Neuronal stem cell (in vitro differentiated cells): ENCODE measurements around the gene TNFRSF12A.
"Not testable (repeated sequence)": the region's sequence is repeated elsewhere in the genome, so short reads cannot be mapped to it uniquely, and the experiment has no call there.

ENCODE experiments used
- DNase-seq: peaks from one replicate; pipeline ENCODE4 v3.0.0-alpha.2; 2013; ENCODE audit warnings: low spot score
- H2AFZ ChIP-seq: one replicate; pipeline ENCODE4 v1.6.1; 2013; ENCODE audit warnings: mild to moderate bottlenecking, low read length, inconsistent platforms
- H2AK5ac ChIP-seq: 2 replicates; pipeline ENCODE4 v1.6.1; 2013; ENCODE audit warnings: low read depth, mild to moderate bottlenecking, inconsistent platforms, low read length, moderate library complexity, mixed read lengths
- H2BK120ac ChIP-seq: 2 replicates; pipeline ENCODE4 v1.6.1; 2013; ENCODE audit warnings: low read depth, mild to moderate bottlenecking, inconsistent platforms, low read length, moderate library complexity, mixed read lengths
- H2BK12ac ChIP-seq: one replicate; pipeline ENCODE4 v1.6.1; 2013; ENCODE audit warnings: low read length, inconsistent platforms
- H2BK15ac ChIP-seq: 2 replicates; pipeline ENCODE4 v1.6.1; 2013; ENCODE audit warnings: mild to moderate bottlenecking, low read length, inconsistent platforms, mixed read lengths
- H2BK5ac ChIP-seq: one replicate; pipeline ENCODE4 v1.6.1; 2013; ENCODE audit warnings: inconsistent platforms, mild to moderate bottlenecking, low read length, moderate library complexity
- H3K14ac ChIP-seq: one replicate; pipeline ENCODE4 v1.6.1; 2013; ENCODE audit warnings: low read length, inconsistent platforms
- H3K18ac ChIP-seq: 2 replicates; pipeline ENCODE4 v1.6.1; 2013; ENCODE audit warnings: low read length, inconsistent platforms
- H3K23ac ChIP-seq: 2 replicates; pipeline ENCODE4 v1.6.1; 2013; ENCODE audit warnings: low read depth, mild to moderate bottlenecking, mixed read lengths, low read length, inconsistent platforms; ENCODE audit not compliant: poor library complexity
- H3K27ac ChIP-seq: replicated peaks from 3 replicates; pipeline ENCODE4 v1.5.1; 2013; ENCODE audit warnings: low read length, inconsistent platforms
- H3K27me3 ChIP-seq, 3 experiments: 2 replicates each; pipeline ENCODE4 v1.6.1; 2013; ENCODE audit warnings: low read length in 3 of 3, mild to moderate bottlenecking in 2 of 3, inconsistent platforms in 1 of 3, low read depth in 1 of 3, mixed read lengths in 1 of 3, moderate library complexity in 1 of 3; ENCODE audit not compliant: control insufficient read depth in 3 of 3, insufficient read depth in 3 of 3
- H3K36me3 ChIP-seq, 2 donors: replicated peaks in 1 of 2; 2 replicates each; pipeline ENCODE4 v1.6.1; 2013; ENCODE audit warnings: low read length in 2 of 2; ENCODE audit not compliant: control insufficient read depth in 2 of 2, insufficient read depth in 2 of 2
- H3K4ac ChIP-seq: 2 replicates; pipeline ENCODE4 v1.6.1; 2013; ENCODE audit warnings: inconsistent platforms, mild to moderate bottlenecking, low read length, moderate library complexity
- H3K4me1 ChIP-seq, 2 donors: 1 replicate in 1 of 2; 2 replicates in 1 of 2; pipeline ENCODE4 v1.6.1; 2013; ENCODE audit warnings: low read length in 2 of 2, low read depth in 1 of 2; ENCODE audit not compliant: control insufficient read depth in 2 of 2, insufficient read depth in 1 of 2
- H3K4me2 ChIP-seq: one replicate; pipeline ENCODE4 v1.6.1; 2013; ENCODE audit warnings: mild to moderate bottlenecking, low read length, inconsistent platforms; ENCODE audit not compliant: insufficient read depth, poor library complexity, severe bottlenecking
- H3K4me3 ChIP-seq, 2 donors: 2 replicates each; pipeline ENCODE4 v1.5.1; 2013; ENCODE audit warnings: low read length in 2 of 2, mild to moderate bottlenecking in 2 of 2, inconsistent platforms in 1 of 2, moderate library complexity in 1 of 2
- H3K79me1 ChIP-seq: one replicate; pipeline ENCODE4 v1.6.1; 2013; ENCODE audit warnings: low read depth, mild to moderate bottlenecking, inconsistent platforms, low read length, moderate library complexity
- H3K9ac ChIP-seq: one replicate; pipeline ENCODE4 v1.6.1; 2013; ENCODE audit warnings: mild to moderate bottlenecking, low read depth, low read length, inconsistent platforms; ENCODE audit not compliant: poor library complexity
- H3K9me3 ChIP-seq, 2 donors: replicated peaks in 1 of 2; 2 replicates each; pipeline versions ENCODE3 to v1.6.1; 2013; ENCODE audit warnings: low read length in 2 of 2, mild to moderate bottlenecking in 2 of 2, inconsistent platforms in 1 of 2, low read depth in 1 of 2, mixed read lengths in 1 of 2, moderate library complexity in 1 of 2; ENCODE audit not compliant: control insufficient read depth in 2 of 2, insufficient read depth in 1 of 2
- H4K8ac ChIP-seq: one replicate; pipeline ENCODE4 v1.6.1; 2013; ENCODE audit warnings: low read depth, mild to moderate bottlenecking, inconsistent platforms, low read length, moderate library complexity
- H4K91ac ChIP-seq: one replicate; pipeline ENCODE4 v1.6.1; 2013; ENCODE audit warnings: low read length, low read depth, mild to moderate bottlenecking, inconsistent platforms; ENCODE audit not compliant: poor library complexity
- WGBS, 2 donors: extraction: QIAGEN DNeasy Blood & Tissue Kit; methylation state at CpG; one replicate each; pipeline ENCODE4 v1.1.7; 2013; ENCODE audit warnings: missing lambda C conversion rate in 2 of 2, mixed read lengths in 1 of 2; ENCODE audit not compliant: insufficient read length in 2 of 2, insufficient replicate concordance in 1 of 2; ENCODE audit errors: extremely low coverage in 2 of 2; 5-methylcytosine and 5-hydroxymethylcytosine counted together

Gene TNFRSF12A

GRCh38 chr16:3054965-3055733 is 35.0 kb downstream of the TNFRSF12A start:
- Histone ChIP-seq H2BK15ac (no peak overlapping the region), H4K8ac (peak overlapping the region; percentile 17), H3K4me3 (no peak overlapping the region), H3K23ac (no peak overlapping the region), H2BK120ac (no peak overlapping the region), H3K27me3 (peaks cover 0 to 18% (median 0%) of the 10 kb centered on the region in 3 experiments), H2AFZ (no peak overlapping the region), H3K9ac (no peak overlapping the region), H2AK5ac (no peak overlapping the region), H3K9me3 (peaks cover 0 to 2% of the 10 kb centered on the region in 2 donors), H3K14ac (no peak overlapping the region), H2BK12ac (no peak overlapping the region), H3K18ac (no peak overlapping the region), H3K27ac (no peak overlapping the region), H3K36me3 (peaks cover 7 to 12% of the 10 kb centered on the region in 2 donors), H3K79me1 (peaks cover 1% of the 10 kb centered on the region), H3K4me1 (peaks cover 5 to 7% of the 10 kb centered on the region in 2 donors), H3K4ac (no peak overlapping the region), H2BK5ac (no peak overlapping the region), H4K91ac (no peak overlapping the region), H3K4me2 (no peak overlapping the region)
- no peak for DNase-seq
- WGBS, 2 donors = no CpG with 5 or more reads among the region's 17 CpGs

GRCh38 chr16:3055734-3056115 is 35.6 kb downstream of the TNFRSF12A start:
- not testable (repeated sequence) for H2AFZ ChIP-seq, H3K4me3 ChIP-seq, H3K4me2 ChIP-seq, DNase-seq, H3K23ac ChIP-seq, H3K9ac ChIP-seq, H2BK15ac ChIP-seq, H3K4me1 ChIP-seq, H2BK5ac ChIP-seq, H2AK5ac ChIP-seq, H3K4ac ChIP-seq, H4K91ac ChIP-seq, H3K27ac ChIP-seq, H3K18ac ChIP-seq, H3K14ac ChIP-seq, H2BK120ac ChIP-seq, H3K79me1 ChIP-seq, H4K8ac ChIP-seq, H3K9me3 ChIP-seq, H2BK12ac ChIP-seq
- no CpG with 5 or more reads among the region's 9 CpGs for WGBS, 2 donors
- peaks cover 0 to 17% (median 0%) of the 10 kb centered on the region in 3 experiments for H3K27me3 ChIP-seq
- peaks cover 7 to 12% of the 10 kb centered on the region in 2 donors for H3K36me3 ChIP-seq

GRCh38 chr16:3056336-3057180 is 36.4 kb downstream of the TNFRSF12A start:
- no peak overlapping the region for H3K4me2 ChIP-seq
- no peak overlapping the region for H2BK15ac ChIP-seq
- H2BK5ac ChIP-seq = no peak overlapping the region
- H2BK12ac ChIP-seq = no peak overlapping the region
- no CpG with 5 or more reads among the region's 19 CpGs for WGBS, 2 donors
- no peak overlapping the region for H3K4ac ChIP-seq
- no peak overlapping the region for H2BK120ac ChIP-seq
- peak overlapping the region; percentile 38 for H3K9ac ChIP-seq
- H3K4me1 ChIP-seq = peaks cover 5 to 7% of the 10 kb centered on the region in 2 donors
- DNase-seq = no peak
- H2AFZ ChIP-seq = no peak overlapping the region
- peaks cover 1% of the 10 kb centered on the region for H3K79me1 ChIP-seq
- no peak overlapping the region for H2AK5ac ChIP-seq
- H3K27ac ChIP-seq = no peak overlapping the region
- no peak overlapping the region for H3K4me3 ChIP-seq
- no peak overlapping the region for H4K91ac ChIP-seq
- peaks cover 0 to 13% (median 0%) of the 10 kb centered on the region in 3 experiments for H3K27me3 ChIP-seq
- peaks cover 0 to 2% of the 10 kb centered on the region in 2 donors for H3K9me3 ChIP-seq
- H3K18ac ChIP-seq = no peak overlapping the region
- H3K23ac ChIP-seq = no peak overlapping the region
- H3K14ac ChIP-seq = no peak overlapping the region
- no peak overlapping the region for H4K8ac ChIP-seq
- H3K36me3 ChIP-seq = peaks cover 7 to 12% of the 10 kb centered on the region in 2 donors
